Prostate gland (tissue), 2 donors: ENCODE data around the gene ORMDL2.

Source experiments
- POLR2A ChIP-seq: fragments of 450-650 bp; IDR thresholded peaks from one replicate; pipeline ENCODE4 v1.6.1; 2016; ENCODE audit warnings: antibody characterized with exemption, mild to moderate bottlenecking
- POLR2AphosphoS5 ChIP-seq: sonication (generic); formaldehyde crosslinking; IDR thresholded peaks from one replicate; pipeline ENCODE4 v1.6.1; 2017; ENCODE audit warnings: antibody characterized with exemption
- TF ChIP-seq, protein P1 (sequence below), 4 experiments: fragments of 200-600 bp in 2 of 4; fragments of 450-650 bp in 2 of 4; sonication (generic) in 2 of 4; IDR thresholded peaks; 1 replicate in 3 of 4; 2 replicates in 1 of 4; pipeline ENCODE4 v1.5.1; 2016 to 2019; ENCODE audit warnings: antibody characterized with exemption in 4 of 4, mild to moderate bottlenecking in 2 of 4, moderate library complexity in 2 of 4

DNA sequence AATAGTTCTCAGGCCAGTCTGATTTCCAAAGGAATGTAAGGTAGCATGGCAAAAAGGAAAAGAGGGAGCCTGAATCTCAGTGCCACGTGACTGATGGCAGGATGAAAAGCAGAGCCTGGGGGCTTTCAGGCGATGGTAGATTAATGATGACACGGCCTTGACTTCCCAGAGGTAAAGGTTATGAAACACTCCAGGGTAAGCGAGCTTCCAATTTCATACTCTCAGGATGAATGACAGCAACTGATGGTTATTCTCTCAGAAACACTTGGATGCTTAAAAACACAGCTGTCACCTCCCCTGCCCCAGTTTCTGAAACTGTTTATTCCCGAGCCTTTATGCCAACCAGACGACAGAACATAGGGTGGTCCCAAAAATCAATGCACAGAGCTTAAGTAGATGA lies 46.1 kb upstream of the ORMDL2 start:
- TF ChIP-seq, protein P1, sequence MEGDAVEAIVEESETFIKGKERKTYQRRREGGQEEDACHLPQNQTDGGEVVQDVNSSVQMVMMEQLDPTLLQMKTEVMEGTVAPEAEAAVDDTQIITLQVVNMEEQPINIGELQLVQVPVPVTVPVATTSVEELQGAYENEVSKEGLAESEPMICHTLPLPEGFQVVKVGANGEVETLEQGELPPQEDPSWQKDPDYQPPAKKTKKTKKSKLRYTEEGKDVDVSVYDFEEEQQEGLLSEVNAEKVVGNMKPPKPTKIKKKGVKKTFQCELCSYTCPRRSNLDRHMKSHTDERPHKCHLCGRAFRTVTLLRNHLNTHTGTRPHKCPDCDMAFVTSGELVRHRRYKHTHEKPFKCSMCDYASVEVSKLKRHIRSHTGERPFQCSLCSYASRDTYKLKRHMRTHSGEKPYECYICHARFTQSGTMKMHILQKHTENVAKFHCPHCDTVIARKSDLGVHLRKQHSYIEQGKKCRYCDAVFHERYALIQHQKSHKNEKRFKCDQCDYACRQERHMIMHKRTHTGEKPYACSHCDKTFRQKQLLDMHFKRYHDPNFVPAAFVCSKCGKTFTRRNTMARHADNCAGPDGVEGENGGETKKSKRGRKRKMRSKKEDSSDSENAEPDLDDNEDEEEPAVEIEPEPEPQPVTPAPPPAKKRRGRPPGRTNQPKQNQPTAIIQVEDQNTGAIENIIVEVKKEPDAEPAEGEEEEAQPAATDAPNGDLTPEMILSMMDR (IDR thresholded peaks at IDR 0.05): no peak
- TF ChIP-seq POLR2A (no peak), POLR2AphosphoS5 (no peak)
